Camera-type eye (tissue), 1 donor: ENCODE measurements around the gene ATP9B. TPM values are rescaled to one million over a fixed set of nuclear protein-coding genes. Genes with fewer than 3 reads are reported as not detected.

Experiments used
- total RNA-seq: library from RNA; depleted of rRNA; stranded (reverse); fragments of >200 nt; gene quantifications from one replicate; pipeline ENCODE4 v1.2.3, GENCODE V29; 2014

The ATP9B gene
- 91.6 TPM for total RNA-seq

GRCh38 chr18:79068937-79069716 lies at the start of gene ATP9B:
Gene ATP9B, plus strand, starts transcription at chr18:79069394. Its CDS starts 17 bp downstream, at chr18:79069411.

GRCh38 chr18:79395761-79396404 lies 326.7 kb downstream of the ATP9B start, which contains the start of gene NFATC1:
Gene NFATC1, plus strand, starts transcription at chr18:79395930. Its CDS starts 295 bp downstream, at chr18:79396225.

Other genes with a start within 250 kb of the ATP9B start
- 15.2 TPM for gene SALL3, start 89.6 kb upstream of the ATP9B start, total RNA-seq